HG03469 (cell line): ENCODE measurements around the gene MAGEA2B.
"Not testable (repeated sequence)": the region's sequence is repeated elsewhere in the genome, so short reads cannot be mapped to it uniquely, and the experiment has no call there.

ENCODE experiments used
- ATAC-seq: cut with Tn5 transposase; IDR thresholded peaks from one replicate; pipeline ENCODE4 v1.9.1; 2021; ENCODE audit warnings: mild to moderate bottlenecking, moderate library complexity, moderate number of reproducible peaks; ENCODE audit not compliant: unreplicated experiment

MAGEA2B gene

GRCh38 chrX:152754871-152755270 lies 40.4 kb downstream of the MAGEA2B start:
- not testable (repeated sequence) for ATAC-seq

DNA sequence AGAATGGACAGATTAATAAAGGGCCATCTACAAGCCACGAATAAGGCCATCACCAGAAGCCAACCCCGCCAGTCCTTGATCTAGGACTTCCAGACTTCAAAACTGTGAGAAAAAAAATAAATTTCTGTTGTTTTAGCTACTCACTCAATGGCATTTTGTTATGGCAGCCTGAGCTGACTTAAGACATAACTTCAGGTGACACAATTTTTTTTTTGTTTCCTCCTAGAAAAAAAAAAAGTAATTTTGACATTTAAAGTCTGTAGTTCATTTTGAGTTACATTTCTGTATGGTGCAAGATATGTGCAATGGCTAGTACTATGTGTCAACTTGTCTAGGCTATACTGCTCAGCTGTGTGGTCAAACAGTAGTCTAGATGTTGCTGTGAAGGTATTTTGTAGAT lies 44.5 kb downstream of the MAGEA2B start, which contains the start of gene CSAG3:
CSAG3 (plus strand) TSS at position 301 of the 400 bp plus-strand sequence.
- ATAC-seq: not testable (repeated sequence)

DNA sequence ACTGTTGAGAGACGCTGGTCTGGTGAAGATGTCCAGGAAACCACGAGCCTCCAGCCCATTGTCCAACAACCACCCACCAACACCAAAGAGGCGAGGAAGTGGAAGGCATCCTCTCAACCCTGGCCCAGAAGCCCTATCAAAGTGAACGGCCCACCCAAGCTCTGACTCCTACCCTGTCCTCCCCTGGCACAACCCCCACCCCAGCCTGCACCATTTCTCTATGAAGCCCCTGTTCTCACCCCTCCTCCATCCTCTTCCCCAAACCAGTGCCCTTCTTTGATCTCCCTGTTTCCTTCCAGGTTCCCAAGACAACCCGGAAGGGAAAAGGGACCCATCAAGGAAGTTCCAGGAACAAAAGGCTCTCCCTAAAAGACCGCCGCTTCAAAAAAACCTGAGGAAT lies 45.1 kb downstream of the MAGEA2B start:
- not testable (repeated sequence) for ATAC-seq

- ATAC-seq: not testable (repeated sequence)
These were observed 47.2 kb downstream of the MAGEA2B start for GRCh38 chrX:152761582-152761981.

DNA sequence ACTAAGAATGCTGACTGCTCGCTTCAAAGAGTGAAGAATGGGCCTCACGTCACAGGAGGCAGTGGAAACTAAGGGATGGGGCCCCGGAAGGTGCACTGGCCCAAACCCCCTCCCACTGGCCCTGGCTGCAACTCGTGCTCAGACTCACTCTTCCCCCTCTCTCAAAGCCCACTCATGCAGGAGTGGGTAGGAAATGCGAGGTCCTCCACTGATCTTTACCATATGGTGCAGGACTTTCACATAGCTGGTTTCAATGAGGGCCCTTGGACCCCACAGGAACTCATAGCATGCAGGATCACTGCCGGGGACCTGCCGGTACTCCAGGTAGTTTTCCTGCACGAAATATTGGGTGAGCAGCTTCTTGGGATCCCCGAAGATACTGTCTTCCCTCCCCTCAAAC lies 52.1 kb downstream of the MAGEA2B start:
- not testable (repeated sequence) for ATAC-seq
